Ovary (tissue), 3 donors: ENCODE results near the gene NCF1.
"Not testable (repeated sequence)": the region's sequence is repeated elsewhere in the genome, so short reads cannot be mapped to it uniquely, and the experiment has no call there.

Experiments used
- EP300 ChIP-seq: sonication (generic); formaldehyde crosslinking; IDR thresholded peaks from one replicate; pipeline ENCODE4 v1.6.1; 2017; ENCODE audit warnings: antibody characterized with exemption
- POLR2A ChIP-seq: fragments of 450-650 bp; IDR thresholded peaks from one replicate; pipeline ENCODE4 v1.6.1; 2017; ENCODE audit warnings: antibody characterized with exemption, mild to moderate bottlenecking, moderate library complexity
- TF ChIP-seq, protein P1 (sequence below), 3 donors: fragments of 450-650 bp in 2 of 3; fragments of 200-600 bp in 1 of 3; IDR thresholded peaks; one replicate each; pipeline versions ENCODE4 v1.5.1 to v1.8.0; 2016 to 2022; ENCODE audit warnings: antibody characterized with exemption in 3 of 3, mild to moderate bottlenecking in 1 of 3
- donor health status: DM: no; HTN: no; CAD: no.

DNA sequence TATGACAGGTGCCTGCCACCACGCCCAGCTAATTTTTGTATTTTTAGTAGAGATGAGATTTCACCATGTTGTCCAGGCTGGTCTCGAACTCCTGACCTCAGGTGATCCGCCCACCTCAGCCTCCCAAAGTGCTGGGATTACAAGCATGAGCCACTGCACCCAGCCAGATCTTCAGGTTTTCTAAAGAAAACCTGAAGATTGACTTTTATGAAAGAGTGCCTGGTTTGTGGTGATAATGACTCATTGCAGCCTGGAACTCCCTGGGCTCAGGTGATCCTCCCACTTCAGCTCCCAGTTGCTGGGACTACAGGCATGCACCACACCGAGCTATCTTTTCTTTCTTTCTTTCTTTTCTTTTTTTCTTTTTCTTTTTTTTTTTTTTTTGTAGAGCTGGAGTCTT lies 24.8 kb downstream of the NCF1 start:
- TF ChIP-seq, protein P1, sequence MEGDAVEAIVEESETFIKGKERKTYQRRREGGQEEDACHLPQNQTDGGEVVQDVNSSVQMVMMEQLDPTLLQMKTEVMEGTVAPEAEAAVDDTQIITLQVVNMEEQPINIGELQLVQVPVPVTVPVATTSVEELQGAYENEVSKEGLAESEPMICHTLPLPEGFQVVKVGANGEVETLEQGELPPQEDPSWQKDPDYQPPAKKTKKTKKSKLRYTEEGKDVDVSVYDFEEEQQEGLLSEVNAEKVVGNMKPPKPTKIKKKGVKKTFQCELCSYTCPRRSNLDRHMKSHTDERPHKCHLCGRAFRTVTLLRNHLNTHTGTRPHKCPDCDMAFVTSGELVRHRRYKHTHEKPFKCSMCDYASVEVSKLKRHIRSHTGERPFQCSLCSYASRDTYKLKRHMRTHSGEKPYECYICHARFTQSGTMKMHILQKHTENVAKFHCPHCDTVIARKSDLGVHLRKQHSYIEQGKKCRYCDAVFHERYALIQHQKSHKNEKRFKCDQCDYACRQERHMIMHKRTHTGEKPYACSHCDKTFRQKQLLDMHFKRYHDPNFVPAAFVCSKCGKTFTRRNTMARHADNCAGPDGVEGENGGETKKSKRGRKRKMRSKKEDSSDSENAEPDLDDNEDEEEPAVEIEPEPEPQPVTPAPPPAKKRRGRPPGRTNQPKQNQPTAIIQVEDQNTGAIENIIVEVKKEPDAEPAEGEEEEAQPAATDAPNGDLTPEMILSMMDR (IDR thresholded peaks at IDR 0.05) = not testable (repeated sequence)
- TF ChIP-seq POLR2A, EP300: not testable (repeated sequence)
